Omental fat pad (tissue), 4 donors: ENCODE measurements around the gene GBF1. TPM values are rescaled to one million over a fixed set of nuclear protein-coding genes. Genes with fewer than 3 reads are reported as not detected.

Experiments used
- ATAC-seq: fragments of 150-250 bp; one replicate; pipeline ENCODE4 v1.9.1; 2016; ENCODE audit warnings: mild to moderate bottlenecking, moderate library complexity; ENCODE audit not compliant: low FRiP score
- DNase-seq: peaks from one replicate; pipeline ENCODE4 v3.0.0-alpha.2; 2019; ENCODE audit warnings: low spot score
- total RNA-seq, 4 donors: library from RNA; depleted of rRNA; stranded (reverse); fragments of >200 nt; gene quantifications; one replicate each; pipeline ENCODE4 v1.1.0, GENCODE V29; 2016
- TF ChIP-seq, protein P1 (sequence below), 3 donors: fragments of 450-650 bp; IDR thresholded peaks; one replicate each; pipeline ENCODE4 v1.5.1; 2016 to 2017; ENCODE audit warnings: antibody characterized with exemption in 3 of 3, mild to moderate bottlenecking in 3 of 3, moderate library complexity in 2 of 3

Gene GBF1
- total RNA-seq, 4 donors from 2014 or later: 28.1 to 34.9 (median 31.6) TPM

DNA sequence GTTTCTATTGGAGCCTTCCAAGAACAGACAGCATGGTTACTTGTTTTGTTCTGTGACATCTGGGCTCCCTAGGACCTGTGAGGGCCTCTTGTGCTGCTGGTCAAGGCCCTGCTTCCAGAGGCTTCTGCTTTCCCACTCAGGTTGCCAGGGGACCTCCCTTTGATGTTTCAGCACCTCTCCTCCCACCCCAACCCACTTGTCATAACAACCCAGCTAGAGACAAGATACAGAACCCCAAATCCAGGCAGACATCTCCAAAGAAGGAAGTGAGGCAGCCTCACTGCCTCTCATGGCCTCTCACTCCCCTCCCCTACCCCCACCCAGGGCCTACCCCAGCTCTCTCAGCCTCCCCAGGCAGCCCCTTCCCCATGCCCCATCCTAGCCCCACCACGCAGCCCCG lies 161.5 kb downstream of the GBF1 start:
- TF ChIP-seq, protein P1, sequence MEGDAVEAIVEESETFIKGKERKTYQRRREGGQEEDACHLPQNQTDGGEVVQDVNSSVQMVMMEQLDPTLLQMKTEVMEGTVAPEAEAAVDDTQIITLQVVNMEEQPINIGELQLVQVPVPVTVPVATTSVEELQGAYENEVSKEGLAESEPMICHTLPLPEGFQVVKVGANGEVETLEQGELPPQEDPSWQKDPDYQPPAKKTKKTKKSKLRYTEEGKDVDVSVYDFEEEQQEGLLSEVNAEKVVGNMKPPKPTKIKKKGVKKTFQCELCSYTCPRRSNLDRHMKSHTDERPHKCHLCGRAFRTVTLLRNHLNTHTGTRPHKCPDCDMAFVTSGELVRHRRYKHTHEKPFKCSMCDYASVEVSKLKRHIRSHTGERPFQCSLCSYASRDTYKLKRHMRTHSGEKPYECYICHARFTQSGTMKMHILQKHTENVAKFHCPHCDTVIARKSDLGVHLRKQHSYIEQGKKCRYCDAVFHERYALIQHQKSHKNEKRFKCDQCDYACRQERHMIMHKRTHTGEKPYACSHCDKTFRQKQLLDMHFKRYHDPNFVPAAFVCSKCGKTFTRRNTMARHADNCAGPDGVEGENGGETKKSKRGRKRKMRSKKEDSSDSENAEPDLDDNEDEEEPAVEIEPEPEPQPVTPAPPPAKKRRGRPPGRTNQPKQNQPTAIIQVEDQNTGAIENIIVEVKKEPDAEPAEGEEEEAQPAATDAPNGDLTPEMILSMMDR (IDR thresholded peaks at IDR 0.05): no peak
- no peak for ATAC-seq
- DNase-seq: no peak

- TF ChIP-seq, protein P1 (IDR thresholded peaks at IDR 0.05): no peak
- no peak for DNase-seq
- no peak for ATAC-seq
Measured at GRCh38 chr10:102407425-102408130, 162.2 kb downstream of the GBF1 start.

DNA sequence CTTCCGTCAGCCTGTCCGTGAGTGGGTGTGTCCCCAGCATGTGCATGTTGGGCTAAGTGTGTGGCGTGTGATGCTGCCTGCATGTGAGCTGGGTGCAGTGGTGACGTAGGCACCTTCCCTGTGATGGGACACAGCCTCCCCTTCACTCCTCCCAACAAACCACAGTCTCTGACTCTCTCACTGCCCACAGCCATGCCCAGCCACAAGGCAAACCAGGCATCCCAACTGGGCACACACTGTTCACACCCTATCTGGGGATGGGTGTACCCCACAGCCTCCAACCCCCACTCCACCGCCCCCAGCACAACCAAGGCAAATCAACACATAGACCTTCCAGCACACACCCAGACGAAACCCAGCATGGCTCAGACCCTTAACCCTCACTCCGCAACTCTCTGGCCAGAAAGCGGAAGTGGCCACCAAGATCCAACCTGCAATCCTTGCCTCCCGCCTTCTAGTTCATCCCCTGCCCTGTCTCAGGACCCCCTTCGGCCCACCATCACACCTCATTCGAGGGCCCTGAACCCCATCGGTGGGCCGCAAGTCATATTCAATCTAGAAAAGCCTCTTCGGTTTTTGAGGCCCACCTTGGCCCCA lies 162.9 kb downstream of the GBF1 start:
- DNase-seq (no peak), ATAC-seq (no peak)
- TF ChIP-seq, protein P1 (IDR thresholded peaks at IDR 0.05): no peak

DNA sequence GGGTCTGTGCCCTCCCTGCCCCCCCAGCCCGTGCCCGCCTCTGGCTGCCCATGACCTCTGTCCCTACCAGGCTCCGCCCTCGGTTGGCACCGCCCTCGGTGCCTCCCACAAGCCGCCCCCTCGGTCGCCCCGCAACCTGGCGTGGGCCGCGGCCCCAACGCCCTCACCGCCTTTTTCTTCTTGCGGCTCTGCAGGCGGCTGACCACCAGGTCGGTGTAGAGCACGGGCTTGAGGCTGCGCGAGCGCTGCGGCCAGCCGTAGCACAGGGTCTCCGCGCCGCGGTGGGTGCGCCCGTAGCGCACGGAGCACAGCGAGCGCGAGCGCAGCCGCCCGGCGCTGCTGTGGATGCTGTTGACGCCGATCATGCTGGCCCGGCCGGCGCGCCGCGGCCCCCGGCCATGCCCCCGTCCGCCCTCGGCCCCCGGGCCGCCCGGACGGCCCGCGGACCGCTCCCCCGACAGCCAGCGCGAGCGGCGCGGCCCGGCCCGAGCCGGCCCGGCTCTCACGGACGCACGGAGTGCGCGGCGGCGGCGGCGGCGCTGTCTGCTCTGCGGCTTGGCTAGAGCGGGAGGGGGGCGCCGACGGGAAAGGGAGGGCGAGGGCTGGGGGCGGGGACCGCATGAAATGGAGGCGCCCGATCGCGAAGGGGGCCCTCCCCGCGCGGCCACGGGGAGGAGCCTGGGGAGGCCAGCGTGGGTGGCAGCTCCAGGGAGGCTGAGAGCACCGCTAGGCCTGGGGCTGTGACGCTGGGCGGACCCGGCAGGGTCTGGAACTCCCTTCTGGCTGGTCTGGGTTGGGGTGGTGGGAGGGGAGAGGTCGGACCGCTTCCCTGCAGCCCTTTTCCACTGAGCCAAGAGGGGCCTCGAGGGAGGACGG lies 163.6 kb downstream of the GBF1 start:
- DNase-seq (no peak), ATAC-seq (peak; percentile 73)
- TF ChIP-seq, protein P1 (IDR thresholded peaks at IDR 0.05): no peak

DNA sequence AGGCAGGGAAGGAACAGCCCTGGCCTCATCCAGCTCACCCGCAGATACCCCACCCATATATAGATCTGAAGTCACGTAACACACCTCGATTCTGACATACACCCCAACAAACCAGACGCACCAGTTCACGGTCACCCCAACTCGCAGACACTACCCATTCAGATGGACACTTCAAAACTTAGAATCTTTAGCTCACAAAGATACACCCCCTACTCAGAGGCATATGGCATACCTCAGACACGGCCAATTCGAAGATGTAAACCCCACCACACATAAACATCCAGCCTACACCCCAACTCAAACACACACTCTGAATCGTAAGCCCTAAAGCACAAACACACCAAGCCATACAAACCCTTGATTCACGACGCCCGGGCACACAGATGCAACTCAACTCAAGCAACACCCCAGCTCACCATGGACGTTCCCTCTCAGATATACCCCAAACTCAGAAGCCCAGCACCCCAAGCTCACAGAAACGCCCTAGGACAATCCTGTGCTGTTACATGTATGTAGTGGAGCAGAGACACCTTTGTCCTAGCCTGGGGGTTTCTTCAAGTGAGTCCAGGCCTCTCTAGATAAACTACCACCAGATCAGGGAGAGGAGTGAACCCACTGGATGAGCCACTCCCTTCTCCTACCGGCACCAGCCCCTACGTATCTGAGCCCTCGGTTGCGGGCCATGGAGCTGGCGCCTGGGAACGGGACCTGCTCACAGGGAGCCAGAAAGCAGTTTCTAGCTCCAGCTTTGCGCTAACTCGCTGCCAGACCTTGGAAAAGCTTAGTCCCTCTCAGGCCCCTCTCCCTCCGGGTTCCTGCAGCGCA lies 164.5 kb downstream of the GBF1 start:
- no peak for DNase-seq
- TF ChIP-seq, protein P1 (IDR thresholded peaks at IDR 0.05): no peak
- ATAC-seq: no peak

DNA sequence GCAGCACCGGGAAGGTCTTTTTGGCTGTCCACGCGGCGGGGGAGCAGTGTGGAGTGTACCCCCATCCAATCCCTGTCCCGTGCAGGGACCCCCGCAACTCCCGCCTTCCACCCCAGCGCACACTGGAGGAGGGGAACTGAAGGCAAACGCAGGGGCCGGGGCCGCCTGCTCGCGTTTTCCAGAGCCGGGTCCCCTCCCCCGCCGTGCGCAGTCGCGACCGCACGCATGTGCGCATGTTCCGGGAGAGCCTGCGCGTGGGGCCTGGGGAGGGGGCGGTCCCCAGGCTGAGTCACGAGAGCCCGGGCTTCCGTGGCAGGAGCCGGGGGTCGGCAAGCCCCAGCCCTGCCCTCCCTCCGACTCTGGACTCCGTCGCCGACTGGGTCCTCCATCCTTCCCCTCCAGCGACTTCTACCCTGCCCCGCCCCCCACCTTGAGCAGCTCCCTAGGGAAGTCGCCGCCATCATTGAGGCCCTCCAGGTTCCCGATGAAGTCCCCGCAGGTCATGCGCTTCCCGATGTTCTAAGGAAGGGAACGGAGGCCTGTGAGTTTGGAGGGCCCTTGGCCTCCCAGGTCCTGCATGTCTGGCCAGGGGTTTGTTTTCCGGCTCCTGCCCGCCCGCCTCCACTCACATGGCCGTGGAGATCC lies 165.2 kb downstream of the GBF1 start:
- ATAC-seq (no peak), DNase-seq (no peak)
- TF ChIP-seq, protein P1 (IDR thresholded peaks at IDR 0.05): no peak
